Measurements from ENCODE around the gene S1PR2.

DNA sequence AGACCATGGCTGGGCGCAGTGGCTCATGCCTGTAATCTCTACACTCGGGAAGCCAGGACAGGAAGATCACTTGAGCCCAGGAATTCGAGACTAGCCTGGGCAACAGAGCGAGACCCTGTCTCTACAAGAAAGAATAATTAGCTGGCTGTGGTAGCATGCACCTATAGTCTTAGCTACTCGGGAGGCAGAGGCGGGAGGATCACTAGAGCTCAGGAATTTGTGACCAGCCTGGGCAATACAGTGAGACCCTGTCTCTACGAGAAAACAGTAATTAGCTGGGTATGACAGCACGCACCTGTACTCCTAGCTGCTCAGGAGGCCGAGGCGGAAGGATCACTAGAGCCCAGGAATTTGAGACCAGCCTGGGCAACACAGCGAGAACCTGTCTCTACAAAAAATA is 43.8 kb downstream of the S1PR2 start:
- TF ChIP-seq POLR2A (IDR thresholded peaks at IDR 0.05), result no peak
- TF ChIP-seq, protein P1, sequence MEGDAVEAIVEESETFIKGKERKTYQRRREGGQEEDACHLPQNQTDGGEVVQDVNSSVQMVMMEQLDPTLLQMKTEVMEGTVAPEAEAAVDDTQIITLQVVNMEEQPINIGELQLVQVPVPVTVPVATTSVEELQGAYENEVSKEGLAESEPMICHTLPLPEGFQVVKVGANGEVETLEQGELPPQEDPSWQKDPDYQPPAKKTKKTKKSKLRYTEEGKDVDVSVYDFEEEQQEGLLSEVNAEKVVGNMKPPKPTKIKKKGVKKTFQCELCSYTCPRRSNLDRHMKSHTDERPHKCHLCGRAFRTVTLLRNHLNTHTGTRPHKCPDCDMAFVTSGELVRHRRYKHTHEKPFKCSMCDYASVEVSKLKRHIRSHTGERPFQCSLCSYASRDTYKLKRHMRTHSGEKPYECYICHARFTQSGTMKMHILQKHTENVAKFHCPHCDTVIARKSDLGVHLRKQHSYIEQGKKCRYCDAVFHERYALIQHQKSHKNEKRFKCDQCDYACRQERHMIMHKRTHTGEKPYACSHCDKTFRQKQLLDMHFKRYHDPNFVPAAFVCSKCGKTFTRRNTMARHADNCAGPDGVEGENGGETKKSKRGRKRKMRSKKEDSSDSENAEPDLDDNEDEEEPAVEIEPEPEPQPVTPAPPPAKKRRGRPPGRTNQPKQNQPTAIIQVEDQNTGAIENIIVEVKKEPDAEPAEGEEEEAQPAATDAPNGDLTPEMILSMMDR (IDR thresholded peaks at IDR 0.05), result no peak
